CD14-positive monocyte (primary cell): ENCODE results near the gene CCNI2. TPM values are rescaled to one million over a fixed set of nuclear protein-coding genes. Genes with fewer than 3 reads are reported as not detected.

Source experiments
- polyA plus RNA-seq, 3 donors: library from polyadenylated mRNA; depleted of rRNA in 1 of 3; unstranded in 2 of 3; stranded (reverse) in 1 of 3; fragments of 300-500 nt in 2 of 3; fragments of >200 nt in 1 of 3; fragmentation: Illumina TruSeq in 2 of 3; gene quantifications; 1 replicate in 2 of 3; 2 replicates in 1 of 3; pipeline ENCODE4 v1.2.3, GENCODE V29; 2012 to 2021

CCNI2 gene
- polyA plus RNA-seq, 3 donors = 0.72 TPM; not detected in 2

Other genes with a start within 250 kb of the CCNI2 start
- not detected for gene IL5, start 203.9 kb upstream of the CCNI2 start, polyA plus RNA-seq
- 1 to 10 TPM; 5.8 to 9.3 (median 8.2) TPM for gene RAD50, start 190.4 kb upstream of the CCNI2 start, polyA plus RNA-seq
- gene IL13, start 89.3 kb upstream of the CCNI2 start, polyA plus RNA-seq = not detected
- gene IL4, start 73.4 kb upstream of the CCNI2 start, polyA plus RNA-seq = not detected
- 1 to 10 TPM in 2 of 3 donors, under 1 TPM in 1; 0.68 to 1.3 (median 1.2) TPM for gene KIF3A, start 9.9 kb upstream of the CCNI2 start, polyA plus RNA-seq
- gene SEPTIN8, start 29.8 kb downstream of the CCNI2 start, polyA plus RNA-seq = 1 to 10 TPM in 1 of 3 donors, under 1 TPM in 2; 0.36 to 5.0 (median 0.54) TPM
- gene SOWAHA, start 65.9 kb downstream of the CCNI2 start, polyA plus RNA-seq = not detected
- gene SHROOM1, start 83.2 kb downstream of the CCNI2 start, polyA plus RNA-seq = 10 to 100 TPM in 2 of 3 donors, 1 to 10 TPM in 1; 6.4 to 27.0 (median 16.1) TPM
- under 1 TPM in 1 of 3 donors, not detected in 2; 0.55 TPM for gene GDF9, start 119.0 kb downstream of the CCNI2 start, polyA plus RNA-seq
- 100 to 1,000 TPM in 2 of 3 donors, 10 to 100 TPM in 1; 81.6 to 880 (median 879) TPM for gene UQCRQ, start 119.2 kb downstream of the CCNI2 start, polyA plus RNA-seq
- gene LEAP2, start 126.2 kb downstream of the CCNI2 start, polyA plus RNA-seq = 1 to 10 TPM in 1 of 3 donors, under 1 TPM in 2; 0.59 to 2.3 (median 0.88) TPM
- 10 to 100 TPM in 2 of 3 donors, 1 to 10 TPM in 1; 9.7 to 17.7 (median 17.6) TPM for gene AFF4, start 216.2 kb downstream of the CCNI2 start, polyA plus RNA-seq